ENCODE results near the gene STXBP5L.
"Not testable (repeated sequence)": the region's sequence is repeated elsewhere in the genome, so short reads cannot be mapped to it uniquely, and the experiment has no call there.

Gene STXBP5L

GRCh38 chr3:120908030-120908794, at the start of gene STXBP5L:
STXBP5L (plus strand) TSS chr3:120908205; CDS start chr3:120909579, 1,374 bp downstream.
- no peak for FAIRE-seq

DNA sequence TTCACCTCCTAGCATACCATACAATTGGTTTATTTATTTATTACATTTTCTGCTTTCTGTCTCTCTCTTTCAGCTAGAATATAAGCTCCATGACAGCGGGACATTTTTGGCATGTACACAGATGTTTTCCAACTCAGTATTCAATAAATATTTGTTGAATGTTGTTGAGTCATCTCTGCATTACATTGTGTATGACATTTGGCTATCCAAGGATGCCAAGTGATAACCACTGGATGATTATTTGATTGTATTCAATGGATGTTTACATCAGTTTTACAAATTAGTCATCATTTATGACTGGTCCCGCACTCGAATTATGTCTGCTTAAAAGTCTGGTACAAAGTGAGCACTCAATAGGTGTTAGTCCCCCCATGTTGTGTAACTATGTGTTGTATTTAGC, 49.5 kb upstream of the STXBP5L start:
- no peak for FAIRE-seq

DNA sequence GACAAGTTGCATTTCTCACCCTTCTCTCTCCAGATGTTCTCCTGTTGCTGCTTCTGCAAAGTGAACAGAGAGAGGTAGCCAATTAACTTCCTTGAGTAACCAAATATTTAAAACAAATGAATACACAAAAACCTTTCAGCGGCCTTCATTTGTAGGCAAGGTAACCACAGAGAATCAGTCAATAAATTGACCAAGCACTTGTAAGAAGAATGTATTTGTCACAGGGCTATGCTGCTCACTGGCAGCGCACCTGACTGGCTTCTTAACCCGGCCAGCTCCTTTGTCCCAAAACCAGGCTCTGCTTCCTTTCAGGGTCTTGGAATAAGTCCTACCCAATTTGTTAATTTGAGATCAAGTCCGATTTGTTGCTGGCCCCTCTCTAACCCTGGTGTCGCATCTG, 43.5 kb upstream of the STXBP5L start:
- peak; percentile 97 for FAIRE-seq

DNA sequence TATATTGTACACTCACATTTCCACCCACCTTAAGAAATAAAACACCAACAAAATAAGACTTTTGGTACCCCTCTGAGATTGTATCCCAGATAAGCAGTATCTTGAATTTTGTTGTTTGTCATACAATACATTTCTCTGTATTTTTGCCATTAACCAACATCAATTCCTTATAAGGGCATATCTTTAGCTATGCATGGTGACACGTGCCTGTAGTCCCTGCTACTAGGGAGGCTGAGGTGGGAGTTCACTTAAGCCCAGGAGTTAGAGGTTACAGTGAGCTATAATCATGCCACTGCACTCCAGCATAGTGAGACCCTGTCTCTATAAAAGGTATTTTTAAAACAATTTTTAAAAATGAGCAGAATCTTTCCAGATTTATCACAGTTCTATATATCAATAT, 32.5 kb upstream of the STXBP5L start:
- FAIRE-seq = no peak

DNA sequence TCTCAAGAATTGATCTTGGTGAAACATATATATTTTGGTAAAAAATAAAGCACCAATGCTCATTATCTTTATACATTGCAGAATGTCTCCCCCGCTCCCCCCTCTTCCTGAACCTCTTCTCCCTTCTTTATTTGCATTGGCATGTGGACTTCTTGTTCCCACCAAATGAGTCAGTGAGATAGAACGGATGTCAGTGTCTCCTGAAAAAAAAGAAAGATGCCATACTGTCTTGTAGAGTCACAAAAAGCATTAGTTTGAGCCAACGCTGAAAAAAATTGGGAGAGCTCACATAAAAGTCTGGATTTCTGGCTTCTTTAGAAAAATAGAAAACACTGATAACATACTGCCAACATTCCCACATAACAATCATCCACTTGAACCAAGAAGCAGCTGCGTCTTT, 32.0 kb upstream of the STXBP5L start:
- no peak for FAIRE-seq

DNA sequence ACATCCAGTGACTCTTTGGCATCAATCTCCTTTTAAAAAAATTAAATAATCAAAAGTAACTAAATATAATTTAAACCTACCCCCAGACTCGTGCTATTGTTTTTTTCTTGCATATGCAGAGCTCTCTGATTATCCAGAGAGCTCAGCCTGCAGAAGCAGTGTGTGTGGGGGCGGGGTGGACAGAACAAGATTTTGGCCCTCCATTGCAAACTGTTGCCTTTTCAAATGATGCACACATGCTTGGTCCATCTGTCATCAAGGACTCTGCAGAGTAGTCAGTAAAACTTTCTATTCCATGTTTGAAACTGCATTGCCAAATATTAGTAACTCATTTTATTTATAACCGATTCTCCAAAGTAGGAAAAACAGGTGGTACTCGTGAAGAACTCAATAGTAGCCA, 28.6 kb upstream of the STXBP5L start:
- FAIRE-seq = no peak

- no peak for FAIRE-seq
Observed at GRCh38 chr3:120892921-120893320, 15.1 kb upstream of the STXBP5L start.

- FAIRE-seq = no peak
Observed at GRCh38 chr3:120894316-120895057, 13.5 kb upstream of the STXBP5L start.

- not testable (repeated sequence) for FAIRE-seq
Observed at GRCh38 chr3:120901716-120902115, 6.3 kb upstream of the STXBP5L start.

- no peak for FAIRE-seq
Observed at GRCh38 chr3:120903221-120903620, 4.8 kb upstream of the STXBP5L start.

GRCh38 chr3:120907659-120908029, 361 bp upstream of the STXBP5L start:
- FAIRE-seq = peak; percentile 51

- FAIRE-seq = peak; percentile 41
Observed at GRCh38 chr3:120908795-120909601, 993 bp downstream of the STXBP5L start.

DNA sequence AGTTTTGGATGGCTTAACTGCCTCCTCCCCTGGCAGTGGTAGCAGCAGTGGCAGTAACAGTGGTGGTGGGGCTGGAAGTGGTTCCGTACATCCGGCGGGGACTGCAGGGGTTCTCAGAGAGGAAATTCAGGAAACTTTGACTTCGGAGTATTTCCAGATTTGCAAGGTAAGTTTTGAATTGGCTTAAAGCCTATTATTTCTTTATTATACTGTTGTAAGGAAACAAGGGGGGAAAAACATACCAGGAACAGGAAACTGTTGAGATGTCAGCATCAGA, 1.5 kb downstream of the STXBP5L start:
- FAIRE-seq = peak; percentile 85

- FAIRE-seq = no peak
Observed at GRCh38 chr3:120926146-120926545, 18.1 kb downstream of the STXBP5L start.

DNA sequence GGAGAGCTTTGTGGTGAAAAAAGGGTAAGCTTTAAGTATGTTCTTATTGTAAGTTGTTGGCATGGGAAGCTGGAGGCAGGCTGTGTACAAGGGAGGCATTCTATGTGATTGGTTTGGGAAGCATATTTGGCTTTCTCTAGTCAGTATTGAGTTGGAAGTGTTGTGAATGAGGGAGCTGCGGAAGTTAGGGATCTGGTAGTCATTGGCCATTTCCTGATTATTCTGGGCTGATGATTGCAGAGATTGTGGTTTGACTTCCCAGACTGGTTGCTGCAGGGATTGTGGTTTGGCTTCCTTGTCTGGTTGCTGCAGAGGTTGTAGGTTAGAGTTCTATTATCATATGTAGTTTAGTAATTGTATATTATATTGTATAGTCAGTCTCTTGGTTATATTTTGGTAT, 21.0 kb downstream of the STXBP5L start:
- FAIRE-seq = no peak

DNA sequence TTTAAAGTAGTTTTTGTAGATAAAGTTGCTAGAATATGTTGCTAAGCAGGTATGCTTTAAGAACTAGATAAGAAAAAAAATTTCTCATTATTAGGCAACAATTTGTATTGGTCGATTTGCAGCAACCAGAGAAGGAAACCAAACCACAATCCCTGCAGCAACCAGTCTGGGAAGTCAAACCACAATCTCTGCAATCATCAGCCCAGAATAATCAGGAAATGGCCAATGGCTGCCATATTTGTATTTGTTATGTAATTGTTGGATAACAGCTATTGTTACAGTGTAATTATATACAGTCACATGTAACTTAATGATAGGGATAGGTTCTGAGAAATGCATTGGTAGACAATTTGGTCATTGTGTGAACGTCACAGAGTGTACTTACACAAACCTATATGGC, 23.6 kb downstream of the STXBP5L start:
- FAIRE-seq = no peak

GRCh38 chr3:120956143-120956542, 48.1 kb downstream of the STXBP5L start:
- no peak for FAIRE-seq

DNA sequence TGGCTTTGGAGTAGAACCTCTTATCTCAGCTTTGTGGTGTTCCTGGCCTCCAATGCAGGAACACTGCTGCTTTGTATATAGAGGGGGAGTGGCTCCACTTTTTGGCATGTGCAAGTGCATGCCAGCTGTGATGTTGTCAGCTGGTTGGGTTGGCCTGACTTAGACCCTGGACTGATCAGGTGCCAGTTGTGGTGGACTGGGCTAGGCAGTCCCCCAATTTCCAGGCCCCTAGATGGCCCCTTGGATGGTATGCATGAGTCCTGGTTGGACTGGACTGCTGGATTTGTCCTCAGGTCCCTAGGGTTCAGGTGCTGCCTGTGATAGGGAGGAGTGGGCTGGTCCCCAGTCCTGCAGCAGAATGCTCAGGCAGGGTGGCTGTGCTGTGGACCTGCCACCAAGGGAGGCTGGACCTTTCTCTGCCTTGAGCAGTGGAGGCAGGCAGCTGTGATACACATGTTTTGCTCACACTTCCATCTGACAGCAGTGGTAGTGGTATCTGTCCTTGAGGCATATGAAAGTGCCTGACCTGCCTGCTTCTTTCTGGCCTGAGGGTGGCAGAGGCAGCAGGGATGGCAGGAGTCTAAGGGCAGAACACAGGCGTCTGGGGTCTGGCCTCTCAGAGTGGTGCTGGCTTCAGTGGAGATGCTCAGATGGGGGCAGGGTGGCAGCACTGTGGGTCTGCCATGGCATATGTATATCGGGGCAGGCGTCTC, 74.8 kb downstream of the STXBP5L start:
- FAIRE-seq = no peak

DNA sequence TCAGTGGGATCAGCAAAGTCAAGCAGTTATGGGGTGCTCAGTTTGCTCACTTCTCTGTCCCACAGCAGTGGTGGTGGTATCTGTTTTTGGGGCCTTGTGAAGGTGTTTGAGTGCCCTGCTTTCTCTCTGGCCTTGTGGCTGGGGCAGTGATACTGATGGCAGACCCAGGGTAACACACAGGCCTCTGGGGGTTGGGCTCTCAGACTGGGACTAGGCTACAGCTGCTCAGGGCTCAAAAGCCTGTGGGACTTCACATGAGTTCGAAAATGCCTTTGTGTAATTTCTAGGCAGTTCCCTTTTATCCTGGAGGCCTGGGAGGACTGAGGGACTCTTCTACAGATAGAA, 75.3 kb downstream of the STXBP5L start:
- FAIRE-seq = no peak

GRCh38 chr3:120983841-120984240, 75.8 kb downstream of the STXBP5L start:
- no peak for FAIRE-seq

DNA sequence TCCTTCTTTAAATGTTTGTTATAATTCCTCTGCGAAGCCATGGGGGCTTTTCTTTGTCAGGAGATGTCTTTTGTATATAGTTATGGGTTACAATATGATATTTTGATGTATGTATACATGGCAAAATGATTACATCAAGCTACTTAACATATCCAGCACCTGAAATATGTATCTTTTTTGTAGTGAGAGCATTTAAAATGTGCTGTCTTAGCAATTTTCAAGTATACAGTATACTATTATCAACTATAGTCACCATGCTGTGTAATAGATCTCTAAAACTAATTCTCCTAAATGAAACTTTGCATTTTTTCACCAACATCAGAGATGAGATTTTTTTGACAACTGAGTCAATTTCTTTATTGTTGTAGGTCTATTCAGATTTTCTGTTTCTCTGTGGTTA, 77.2 kb downstream of the STXBP5L start:
- no peak for FAIRE-seq

DNA sequence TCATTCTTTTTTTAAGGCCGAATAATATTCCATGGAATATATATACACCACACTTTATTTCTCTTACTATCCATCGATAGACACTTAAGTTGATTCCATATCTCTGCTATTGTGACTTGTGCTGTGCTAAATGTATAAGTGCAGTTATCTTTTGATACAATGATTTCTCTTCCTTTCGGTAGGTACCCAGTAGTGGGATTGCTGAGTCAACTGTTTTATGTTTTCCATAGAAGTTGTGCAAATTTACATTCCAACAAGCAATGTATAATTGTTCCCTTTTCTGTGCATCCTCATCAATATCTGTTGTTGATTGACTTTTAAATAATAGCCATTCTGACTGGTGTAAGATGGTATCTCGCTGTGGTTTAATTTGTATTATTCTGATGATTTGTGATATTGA, 81.0 kb downstream of the STXBP5L start:
- no peak for FAIRE-seq

DNA sequence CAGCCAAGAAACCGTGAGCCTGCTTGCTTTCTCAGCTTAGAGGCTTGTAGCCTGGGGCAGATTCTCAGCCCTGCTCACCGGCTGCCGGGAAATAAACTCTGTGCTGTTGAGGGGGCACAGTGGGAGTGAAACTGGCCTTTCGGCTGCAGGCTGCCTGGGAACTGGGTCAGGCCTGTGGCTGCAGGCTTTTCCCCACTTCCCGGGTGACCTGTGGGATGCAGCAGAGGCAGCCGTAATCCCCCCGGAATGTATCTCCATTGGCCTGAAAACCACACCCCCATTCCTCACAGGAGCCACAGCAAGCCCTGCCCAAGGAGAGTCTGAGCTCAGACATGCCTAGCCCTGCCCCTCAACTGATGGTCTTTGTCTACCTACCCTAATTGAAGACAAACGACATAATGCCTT, 110.9 kb downstream of the STXBP5L start:
- FAIRE-seq = no peak

Measured in islet of Langerhans (tissue), 1 donor.